Panc1 (cell line): Measurements from ENCODE around the gene HUS1. TPM values are rescaled to one million over a fixed set of nuclear protein-coding genes. Genes with fewer than 3 reads are reported as not detected.
"Not testable (repeated sequence)": the region's sequence is repeated elsewhere in the genome, so short reads cannot be mapped to it uniquely, and the experiment has no call there.

Source experiments
- ATAC-seq: fragments of 200-7000 bp; cut with Tn5 transposase; 2 replicates; pipeline ENCODE4 v1.9.1; 2020; ENCODE audit warnings: mild to moderate bottlenecking, moderate library complexity
- BruUV-seq: library from RNA; stranded (reverse); fragments of 400-500 nt; replicated peaks from 2 replicates; lab custom pipeline; 2021; lab: Mats Ljungman, UMichigan
- CTCF ChIA-PET: fragments of 300-600 bp; sonication (Branson Sonifier 250); formaldehyde crosslinking; loops from one replicate; lab custom pipeline; 2022; ENCODE audit warnings: antibody characterized with exemption; lab: Charles Lee
- POLR2A ChIA-PET: fragments of 300-600 bp; sonication (Branson Sonifier 250); formaldehyde crosslinking; loops from one replicate; lab custom pipeline; 2022; ENCODE audit warnings: antibody characterized with exemption; lab: Charles Lee
- DNase-seq: peaks from one replicate; pipeline ENCODE4 v3.0.0-alpha.2; 2010; ENCODE audit warnings: low read depth, low spot score
- H3K27ac ChIP-seq: 2 replicates; pipeline ENCODE4 v1.5.1; 2011; ENCODE audit warnings: mild to moderate bottlenecking, low read length, inconsistent platforms
- H3K27me3 ChIP-seq: fragments of 200-500 bp; sonication (Bioruptor generic); 2 replicates; pipeline ENCODE4 v1.6.0; 2014; ENCODE audit warnings: low read length, inconsistent platforms; ENCODE audit not compliant: control insufficient read depth, insufficient read depth
- H3K36me3 ChIP-seq: fragments of 200-500 bp; sonication (Bioruptor generic); 2 replicates; pipeline ENCODE4 v1.5.1; 2014; ENCODE audit warnings: inconsistent platforms, mild to moderate bottlenecking, low read length, moderate library complexity; ENCODE audit not compliant: control insufficient read depth, insufficient read depth
- H3K4me1 ChIP-seq: 2 replicates; pipeline ENCODE4 v1.5.1; 2011; ENCODE audit warnings: inconsistent platforms, mild to moderate bottlenecking, low read length, moderate library complexity; ENCODE audit not compliant: control insufficient read depth, insufficient read depth
- H3K4me3 ChIP-seq, 2 experiments: 2 replicates each; pipeline ENCODE4 v1.5.1; 2011 to 2012; ENCODE audit warnings: low read depth in 2 of 2, low read length in 2 of 2, mild to moderate bottlenecking in 2 of 2, inconsistent platforms in 1 of 2, moderate library complexity in 1 of 2
- H3K9me3 ChIP-seq: fragments of 200-500 bp; sonication (Bioruptor generic); 2 replicates; pipeline ENCODE4 v1.5.1; 2014; ENCODE audit warnings: low read depth, mild to moderate bottlenecking, inconsistent platforms, low read length, moderate library complexity; ENCODE audit not compliant: control insufficient read depth, insufficient read depth
- CTCF ChIP-seq: fragments of 450-650 bp; IDR thresholded peaks from 2 replicates; pipeline ENCODE4 v1.5.1; 2017; ENCODE audit warnings: mild to moderate bottlenecking
- POLR2AphosphoS5 ChIP-seq: IDR thresholded peaks from 2 replicates; pipeline ENCODE4 v1.6.1; 2012; ENCODE audit warnings: mild to moderate bottlenecking, low read depth, low read length, moderate library complexity
- REST ChIP-seq, 2 experiments: IDR thresholded peaks; 2 replicates each; pipeline ENCODE4 v1.6.1; 2011 to 2012; ENCODE audit warnings: low read depth in 2 of 2, control low read depth in 1 of 2, low read length in 1 of 2, mild to moderate bottlenecking in 1 of 2, moderate library complexity in 1 of 2; ENCODE audit not compliant: insufficient read depth in 1 of 2
- SIN3A ChIP-seq: IDR thresholded peaks from 2 replicates; pipeline ENCODE4 v1.6.1; 2012; ENCODE audit warnings: low read depth, mild to moderate bottlenecking, low read length, moderate library complexity, borderline replicate concordance; ENCODE audit not compliant: insufficient read depth
- TCF7L2 ChIP-seq: IDR thresholded peaks from 2 replicates; pipeline ENCODE4 v1.6.1; 2011; ENCODE audit warnings: mild to moderate bottlenecking, low read depth, low read length, inconsistent platforms
- in situ Hi-C: cut with HindIII; loops from 2 replicates; pipeline ENCODE4 v1.10.0; 2016; ENCODE audit warnings: low sequenced_read_pairs, low pct_unique_long_range_greater_than_20kb
- intact Hi-C: fragments of 100-400 bp; cut with micrococcal nuclease; formaldehyde crosslinking; loops from one replicate; pipeline ENCODE4 v1.10.0; 2022; ENCODE audit not compliant: unreplicated experiment
- total RNA-seq: library from RNA; stranded (reverse); gene quantifications from one replicate; pipeline ENCODE4 v1.2.1, GENCODE V29; 2021; ENCODE audit not compliant: unreplicated experiment

HUS1 gene
- total RNA-seq, 1 experiment from 2014 or later, result 72.7 TPM

GRCh38 chr7:47990592-47990991, 11.2 kb upstream of the HUS1 start:
- intact Hi-C loops, result loop anchor here (5.0 kb wide), 2 partner anchors 97 to 162 kb away; partner anchors contain the start of gene UPP1
- no TSS peak for BruUV-seq

GRCh38 chr7:47989607-47990400, 10.4 kb upstream of the HUS1 start:
- POLR2A ChIA-PET, H3K27me3 ChIP-seq, DNase-seq, H3K4me3 ChIP-seq, H3K36me3 ChIP-seq, CTCF ChIA-PET, BruUV-seq, ATAC-seq, H3K9me3 ChIP-seq: not testable (repeated sequence)
- Histone ChIP-seq H3K4me1 (peaks cover 22% of the 10 kb centered on the region), H3K27ac (peak overlapping the region; percentile 18; the same call in 1 of the 2 replicates)
- intact Hi-C loops (loop anchor here (5.0 kb wide), 2 partner anchors 97 to 162 kb away; partner anchors contain the start of gene UPP1), in situ Hi-C loops (loop anchor here (10.0 kb wide), 1 partner anchor 85 kb away; no protein-coding TSS in a partner anchor)

More at GRCh38 chr7:47990592-47990991, 11.2 kb upstream of the HUS1 start:
- DNase-seq (no peak), ATAC-seq (no peak)
- TF ChIP-seq REST (IDR thresholded peaks at IDR 0.05; ENCODE audit: insufficient read depth in 1 of 2, low read depth in 2 of 2, low read length in 1 of 2) (no peak), SIN3A (no peak), POLR2AphosphoS5 (no peak), CTCF (no peak), TCF7L2 (no peak)
- in situ Hi-C loops, result loop anchor here (10.0 kb wide), 1 partner anchor 84 kb away; no protein-coding TSS in a partner anchor
- Histone ChIP-seq H3K36me3 (no peaks in the 10 kb centered on the region), H3K4me1 (peaks cover 22% of the 10 kb centered on the region), H3K9me3 (no peaks in the 10 kb centered on the region), H3K27me3 (no peaks in the 10 kb centered on the region), H3K4me3 (no peak overlapping the region), H3K27ac (peak overlapping the region; percentile 96)
- ChIA-PET CTCF (interaction anchor here (1.9 kb wide), 1 partner anchor 164 kb away, joined by 5 read pairs; no protein-coding TSS in a partner anchor), POLR2A (no interaction called here)
